ENCODE results near the gene MORC3.
"Not testable (repeated sequence)": the region's sequence is repeated elsewhere in the genome, so short reads cannot be mapped to it uniquely, and the experiment has no call there.

Gene MORC3

GRCh38 chr21:36316872-36317484 is 3.0 kb upstream of the MORC3 start:
- Histone ChIP-seq H3K4me1 (ENCODE audit: insufficient read depth, insufficient read length) (no peaks in the 10 kb centered on the region), H3K9me3 (ENCODE audit: insufficient read depth, low read length) (peaks cover 4% of the 10 kb centered on the region; the same call in 1 of the 2 replicates), H3K4me3 (ENCODE audit: insufficient read length, low read depth) (no peak overlapping the region), H3K27me3 (ENCODE audit: insufficient read depth, insufficient read length) (no peaks in the 10 kb centered on the region), H3K36me3 (ENCODE audit: insufficient read depth, insufficient read length, low read length) (no peaks in the 10 kb centered on the region), H3K9ac (ENCODE audit: insufficient read length, low read depth) (no peak overlapping the region)
- no peak for TF ChIP-seq YY1 (IDR thresholded peaks at IDR 0.05; ENCODE audit: insufficient read depth, insufficient read length)
- TF ChIP-seq ZNF274 (IDR thresholded peaks at IDR 0.05; ENCODE audit: low read depth, low read length): no peak
- TF ChIP-seq SUZ12 (IDR thresholded peaks at IDR 0.05; ENCODE audit: extremely low read depth, insufficient read depth, insufficient read length): no peak
- DNase-seq (ENCODE audit: low read depth, low spot score): no peak

GRCh38 chr21:36319406-36319766 is 611 bp upstream of the MORC3 start:
- DNase-seq (ENCODE audit: low read depth, low spot score); H3K4me1 ChIP-seq (ENCODE audit: insufficient read depth, insufficient read length); H3K36me3 ChIP-seq (ENCODE audit: insufficient read depth, insufficient read length, low read length); H3K9me3 ChIP-seq (ENCODE audit: insufficient read depth, low read length); H3K27me3 ChIP-seq (ENCODE audit: insufficient read depth, insufficient read length): not testable (repeated sequence)
- peak overlapping the region; percentile 69 for H3K9ac ChIP-seq (ENCODE audit: insufficient read length, low read depth)
- H3K4me3 ChIP-seq (ENCODE audit: insufficient read length, low read depth): peak overlapping the region; percentile 31

GRCh38 chr21:36320421-36321324 is 676 bp downstream of the MORC3 start:
- TF ChIP-seq YY1 (IDR thresholded peaks at IDR 0.05; ENCODE audit: insufficient read depth, insufficient read length) (no peak), SUZ12 (IDR thresholded peaks at IDR 0.05; ENCODE audit: extremely low read depth, insufficient read depth, insufficient read length) (no peak), ZNF274 (IDR thresholded peaks at IDR 0.05; ENCODE audit: low read depth, low read length) (no peak)
- peak; percentile 61 for DNase-seq (ENCODE audit: low read depth, low spot score)
- Histone ChIP-seq H3K9me3 (ENCODE audit: insufficient read depth, low read length) (peaks cover 4% of the 10 kb centered on the region; the same call in 1 of the 2 replicates), H3K4me1 (ENCODE audit: insufficient read depth, insufficient read length) (no peaks in the 10 kb centered on the region), H3K27me3 (ENCODE audit: insufficient read depth, insufficient read length) (no peaks in the 10 kb centered on the region), H3K9ac (ENCODE audit: insufficient read length, low read depth) (peak overlapping the region; percentile 88), H3K4me3 (ENCODE audit: insufficient read length, low read depth) (peak overlapping the region; percentile 80), H3K36me3 (ENCODE audit: insufficient read depth, insufficient read length, low read length) (peaks cover 20% of the 10 kb centered on the region)

GRCh38 chr21:36321325-36322082 is 1.5 kb downstream of the MORC3 start:
- no peaks in the 10 kb centered on the region for H3K4me1 ChIP-seq (ENCODE audit: insufficient read depth, insufficient read length)
- peak overlapping the region; percentile 80 for H3K4me3 ChIP-seq (ENCODE audit: insufficient read length, low read depth)
- DNase-seq (ENCODE audit: low read depth, low spot score): peak; percentile 15
- H3K27me3 ChIP-seq (ENCODE audit: insufficient read depth, insufficient read length): no peaks in the 10 kb centered on the region
- H3K9ac ChIP-seq (ENCODE audit: insufficient read length, low read depth): peak overlapping the region; percentile 88
- TF ChIP-seq YY1 (IDR thresholded peaks at IDR 0.05; ENCODE audit: insufficient read depth, insufficient read length) (no peak), ZNF274 (IDR thresholded peaks at IDR 0.05; ENCODE audit: low read depth, low read length) (no peak), SUZ12 (IDR thresholded peaks at IDR 0.05; ENCODE audit: extremely low read depth, insufficient read depth, insufficient read length) (no peak)
- H3K36me3 ChIP-seq (ENCODE audit: insufficient read depth, insufficient read length, low read length): peaks cover 24% of the 10 kb centered on the region
- H3K9me3 ChIP-seq (ENCODE audit: insufficient read depth, low read length): peaks cover 4% of the 10 kb centered on the region; the same call in 1 of the 2 replicates

- H3K9me3 ChIP-seq (ENCODE audit: insufficient read depth, low read length): no peaks in the 10 kb centered on the region
- TF ChIP-seq YY1 (IDR thresholded peaks at IDR 0.05; ENCODE audit: insufficient read depth, insufficient read length): no peak
- no peak for TF ChIP-seq SUZ12 (IDR thresholded peaks at IDR 0.05; ENCODE audit: extremely low read depth, insufficient read depth, insufficient read length)
- no peak for TF ChIP-seq ZNF274 (IDR thresholded peaks at IDR 0.05; ENCODE audit: low read depth, low read length)
- DNase-seq (ENCODE audit: low read depth, low spot score): no peak
- H3K27me3 ChIP-seq (ENCODE audit: insufficient read depth, insufficient read length): no peaks in the 10 kb centered on the region
- H3K36me3 ChIP-seq (ENCODE audit: insufficient read depth, insufficient read length, low read length): peaks cover 24% of the 10 kb centered on the region
- no peak overlapping the region for H3K4me3 ChIP-seq (ENCODE audit: insufficient read length, low read depth)
- peak overlapping the region; percentile 88 for H3K9ac ChIP-seq (ENCODE audit: insufficient read length, low read depth)
- H3K4me1 ChIP-seq (ENCODE audit: insufficient read depth, insufficient read length): no peaks in the 10 kb centered on the region
Observed at GRCh38 chr21:36322083-36322424, 2.1 kb downstream of the MORC3 start.

- TF ChIP-seq ZNF274 (IDR thresholded peaks at IDR 0.05; ENCODE audit: low read depth, low read length): no peak
- no peak for TF ChIP-seq YY1 (IDR thresholded peaks at IDR 0.05; ENCODE audit: insufficient read depth, insufficient read length)
- no peak for TF ChIP-seq SUZ12 (IDR thresholded peaks at IDR 0.05; ENCODE audit: extremely low read depth, insufficient read depth, insufficient read length)
- no peaks in the 10 kb centered on the region for H3K9me3 ChIP-seq (ENCODE audit: insufficient read depth, low read length)
- no peaks in the 10 kb centered on the region for H3K4me1 ChIP-seq (ENCODE audit: insufficient read depth, insufficient read length)
- no peaks in the 10 kb centered on the region for H3K27me3 ChIP-seq (ENCODE audit: insufficient read depth, insufficient read length)
- H3K4me3 ChIP-seq (ENCODE audit: insufficient read length, low read depth): no peak overlapping the region
- no peak for DNase-seq (ENCODE audit: low read depth, low spot score)
- H3K9ac ChIP-seq (ENCODE audit: insufficient read length, low read depth): no peak overlapping the region
- peaks cover 28% of the 10 kb centered on the region for H3K36me3 ChIP-seq (ENCODE audit: insufficient read depth, insufficient read length, low read length)
Observed at GRCh38 chr21:36323032-36323431, 3.0 kb downstream of the MORC3 start.
